ENCODE data around the gene ZMYND10.

GRCh38 chr3:50324351-50325112 lies 21.0 kb downstream of the ZMYND10 start:
- TF ChIP-seq POLR2AphosphoS5 (IDR thresholded peaks at IDR 0.05) (peak in 1 of 2 donors; percentile 35), CTCF (IDR thresholded peaks at IDR 0.05) (peak; percentile 86 to 95 (median 91)), EP300 (IDR thresholded peaks at IDR 0.05) (no peak)

Data from upper lobe of left lung (tissue), 4 donors.